Measurements from ENCODE around the gene LAS1L.
"Not testable (repeated sequence)": the region's sequence is repeated elsewhere in the genome, so short reads cannot be mapped to it uniquely, and the experiment has no call there.

LAS1L gene

DNA sequence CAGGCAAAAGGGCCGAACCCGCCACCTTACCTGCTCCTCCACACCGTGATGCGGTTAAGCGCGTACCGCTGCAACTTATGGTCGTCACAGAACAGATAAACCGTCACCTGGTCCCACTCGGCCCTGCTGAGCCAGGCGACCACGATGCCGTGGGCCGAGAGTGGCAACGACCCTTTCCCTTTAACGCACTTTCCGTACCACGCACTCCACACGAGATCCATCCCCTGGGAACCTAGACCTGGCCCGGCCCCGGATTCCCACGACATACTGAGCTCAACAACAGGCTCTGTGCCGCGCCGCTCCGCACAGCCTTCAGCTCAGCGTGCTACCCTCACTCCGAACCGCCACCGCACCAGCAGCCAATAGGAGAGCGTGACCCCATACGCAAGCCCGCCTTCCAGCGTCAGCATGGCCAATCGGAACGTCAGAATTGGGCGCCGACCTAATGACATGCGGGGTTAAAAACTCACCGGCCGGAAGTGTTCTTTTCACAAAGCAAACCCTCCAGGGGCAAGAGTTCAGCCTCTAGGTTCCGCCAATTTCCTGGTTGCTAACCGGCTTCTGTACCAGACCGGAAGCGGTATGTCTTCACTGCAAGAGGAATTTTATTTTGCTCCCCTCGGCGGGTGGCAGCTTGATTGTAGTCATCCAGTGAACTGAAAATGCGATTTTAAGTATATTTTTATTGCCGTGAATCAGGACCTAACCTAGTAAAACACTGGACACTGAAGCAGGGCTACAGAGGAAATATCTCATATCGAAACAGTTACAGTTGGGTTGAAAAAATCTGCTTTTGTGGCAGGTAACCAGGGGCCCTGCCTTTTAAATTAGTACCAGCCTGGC, at the start of gene LAS1L:
Gene LAS1L, minus strand, starts transcription at position 338 of the 843 bp plus-strand sequence. Its CDS starts 72 bp downstream, at position 266.
- peak; percentile 78 to 92 (median 88) for DNase-seq

DNA sequence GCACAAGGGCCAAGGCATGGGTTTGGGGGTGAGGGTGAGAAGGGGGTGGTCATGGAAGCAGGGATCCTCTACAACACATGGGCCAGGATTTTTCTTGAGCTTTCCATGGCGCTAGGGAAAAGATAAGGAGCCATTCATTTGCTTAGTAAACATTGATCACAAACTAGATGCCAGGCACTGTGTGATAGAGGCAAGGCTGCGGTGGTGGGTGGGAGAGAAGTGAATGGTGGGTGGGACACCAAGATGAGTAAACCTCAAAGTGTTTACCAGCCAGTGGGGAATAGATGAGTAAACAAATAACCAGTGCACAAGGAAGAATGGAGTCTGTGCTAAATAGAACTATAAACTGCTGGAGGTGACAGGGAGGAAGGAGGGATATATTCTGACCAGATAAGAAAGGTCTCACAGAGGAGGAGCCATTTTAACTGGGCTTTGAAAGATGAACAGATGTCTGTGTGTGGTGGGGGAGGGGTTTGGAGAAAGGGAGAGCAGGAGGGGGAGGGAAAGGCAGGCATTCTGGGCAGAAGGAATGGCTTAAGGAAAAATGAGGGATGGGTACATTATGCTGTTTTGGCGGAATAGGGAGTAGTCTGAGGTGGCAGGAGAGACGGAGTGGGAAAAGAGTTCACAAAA, 48.0 kb upstream of the LAS1L start:
- no peak for DNase-seq

DNA sequence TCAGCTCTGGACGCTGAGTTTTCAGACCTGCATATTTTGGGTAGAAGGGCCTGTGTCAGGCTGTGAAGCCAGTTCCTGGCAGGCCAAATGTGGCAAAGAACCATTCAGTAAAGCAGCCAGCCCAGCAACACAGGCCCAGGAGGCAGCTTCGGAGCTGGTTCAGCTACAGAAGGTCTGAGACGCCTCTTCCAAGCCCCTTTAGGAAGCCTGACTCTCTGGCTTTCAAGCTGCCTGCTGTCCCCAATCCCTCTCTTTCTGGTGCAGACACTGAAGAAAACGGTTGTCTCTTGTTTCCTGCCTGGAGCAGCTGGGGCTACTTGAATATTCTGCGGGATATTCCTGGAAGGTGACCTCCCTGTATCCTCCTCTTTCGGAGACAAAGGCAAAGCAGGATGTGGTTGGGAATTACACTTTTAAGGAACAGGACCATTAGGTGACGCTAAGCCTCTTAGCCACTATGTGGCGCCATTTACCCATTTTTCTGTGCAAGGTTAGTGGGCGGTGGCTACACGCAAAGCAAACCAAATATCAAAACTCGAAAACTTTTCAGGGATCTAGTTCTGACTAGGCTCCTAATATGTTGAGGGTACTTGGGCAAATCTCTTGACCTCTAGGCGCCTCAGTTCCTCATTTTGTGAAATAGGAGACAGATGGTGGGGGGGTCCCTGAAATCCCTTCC, 47.2 kb upstream of the LAS1L start:
- peak; percentile 15 to 75 (median 41) for DNase-seq

DNA sequence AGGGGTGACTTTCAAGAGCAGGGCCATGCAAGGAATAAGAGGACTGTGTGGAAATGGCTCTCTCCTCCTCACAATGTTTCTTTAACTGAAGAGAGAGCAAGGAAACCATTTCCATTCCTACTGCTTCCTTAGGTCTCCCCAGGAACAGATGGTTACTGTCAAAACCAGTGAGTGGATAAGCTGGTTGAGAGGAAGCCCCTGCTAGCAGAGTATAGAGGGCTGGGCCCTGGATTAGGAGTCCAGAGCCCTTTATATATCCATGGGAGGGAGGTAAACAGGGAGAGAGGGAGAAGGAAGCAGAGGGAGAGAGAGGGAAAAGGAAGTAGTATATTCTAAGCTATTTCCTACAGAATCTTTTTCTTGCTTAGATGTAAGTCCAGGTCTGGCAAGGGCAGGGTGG, 43.8 kb upstream of the LAS1L start:
- no peak for DNase-seq

DNA sequence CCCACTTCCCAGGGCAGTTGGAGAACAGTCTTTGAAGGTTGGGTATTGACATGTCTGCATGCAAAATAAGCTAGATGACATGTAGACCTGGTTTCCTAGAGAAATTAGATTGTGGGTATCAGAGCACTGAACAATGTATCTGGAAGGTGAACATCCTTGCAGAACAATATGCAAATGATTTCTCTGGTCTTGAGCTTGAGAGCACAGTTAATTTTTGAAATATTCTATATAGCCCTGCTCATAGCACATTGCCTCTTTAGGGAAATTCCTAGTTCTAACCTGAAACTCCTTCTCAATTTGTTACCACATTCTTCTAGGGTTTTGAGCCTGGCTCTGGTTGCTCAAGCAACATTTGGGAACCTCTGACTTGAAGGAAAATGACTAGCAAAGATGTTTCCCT, 41.6 kb upstream of the LAS1L start:
- DNase-seq: no peak

DNA sequence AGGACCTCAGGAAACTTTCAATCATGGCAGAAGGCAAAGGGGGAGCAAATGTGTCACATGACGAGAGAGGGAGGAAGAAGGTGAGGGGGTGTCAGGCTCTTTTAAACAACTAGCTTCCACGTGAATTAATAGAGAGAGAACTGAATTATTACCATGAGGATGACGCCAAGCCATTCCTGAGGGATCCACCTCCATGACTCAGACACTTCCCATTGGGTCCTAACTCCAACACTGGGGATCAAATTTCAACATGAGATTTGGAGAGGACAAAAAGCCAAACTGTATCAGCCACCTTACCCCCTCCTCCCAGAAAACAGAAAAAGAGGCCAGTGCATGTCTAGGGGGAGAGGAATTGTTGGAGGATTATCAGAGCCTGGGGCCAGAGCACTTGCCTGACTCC, 40.4 kb upstream of the LAS1L start:
- DNase-seq: no peak

DNA sequence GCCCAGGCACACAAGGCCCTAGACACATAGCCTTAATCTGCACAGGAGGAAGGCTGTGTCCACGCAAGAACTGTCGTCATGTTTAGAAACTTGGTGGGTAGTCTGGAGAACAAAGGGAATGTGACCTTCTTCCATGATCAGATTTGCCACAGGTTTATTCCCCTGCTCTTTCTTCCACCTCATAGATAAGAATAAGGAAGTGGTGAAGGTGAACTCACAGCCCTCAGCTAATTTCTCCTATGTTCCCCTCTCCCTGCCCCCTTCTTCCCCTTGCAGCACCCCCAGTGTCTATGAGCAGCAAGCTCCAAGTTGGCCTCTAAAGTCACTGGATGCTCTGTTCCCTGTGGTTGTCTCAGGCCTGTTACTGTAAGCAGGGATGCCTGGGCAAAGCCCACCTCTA, 39.8 kb upstream of the LAS1L start:
- no peak for DNase-seq

DNA sequence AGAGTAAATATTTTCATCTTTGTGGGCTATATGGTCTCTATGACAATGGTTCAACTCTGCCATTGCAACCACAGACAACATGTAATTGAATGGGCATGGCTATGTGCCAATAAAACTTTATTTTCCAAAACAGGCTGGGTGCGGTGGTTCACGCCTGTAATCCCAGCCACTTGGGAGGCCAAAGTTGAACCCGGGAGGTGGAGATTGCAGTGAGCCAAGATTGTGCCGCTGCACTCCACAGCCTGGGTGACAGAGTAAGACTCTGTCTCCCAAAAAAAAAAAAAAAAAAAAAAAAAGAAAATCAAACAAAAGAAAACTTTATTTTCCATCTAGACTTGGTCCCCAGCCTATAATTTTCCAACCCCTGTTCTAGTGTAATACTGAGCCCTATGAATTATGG, 38.4 kb upstream of the LAS1L start:
- no peak for DNase-seq

DNA sequence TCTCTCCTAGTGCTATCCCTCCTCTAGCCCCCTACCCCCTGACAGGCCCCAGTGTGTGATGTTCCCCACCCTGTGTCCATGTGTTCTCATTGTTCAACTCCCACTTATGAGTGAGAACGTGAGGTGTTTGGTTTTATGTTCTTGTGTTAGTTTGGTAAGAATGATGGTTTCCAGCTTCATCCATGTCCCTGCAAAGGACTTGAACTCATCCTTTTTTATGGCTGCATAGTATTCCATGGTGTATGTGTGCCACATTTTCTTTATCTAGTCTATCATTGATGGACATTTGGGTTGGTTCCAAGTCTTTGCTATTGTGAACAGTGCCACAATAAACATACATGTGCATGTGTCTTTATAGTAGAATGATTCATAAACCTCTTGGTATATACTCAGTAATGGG, 28.3 kb upstream of the LAS1L start:
- not testable (repeated sequence) for DNase-seq

DNA sequence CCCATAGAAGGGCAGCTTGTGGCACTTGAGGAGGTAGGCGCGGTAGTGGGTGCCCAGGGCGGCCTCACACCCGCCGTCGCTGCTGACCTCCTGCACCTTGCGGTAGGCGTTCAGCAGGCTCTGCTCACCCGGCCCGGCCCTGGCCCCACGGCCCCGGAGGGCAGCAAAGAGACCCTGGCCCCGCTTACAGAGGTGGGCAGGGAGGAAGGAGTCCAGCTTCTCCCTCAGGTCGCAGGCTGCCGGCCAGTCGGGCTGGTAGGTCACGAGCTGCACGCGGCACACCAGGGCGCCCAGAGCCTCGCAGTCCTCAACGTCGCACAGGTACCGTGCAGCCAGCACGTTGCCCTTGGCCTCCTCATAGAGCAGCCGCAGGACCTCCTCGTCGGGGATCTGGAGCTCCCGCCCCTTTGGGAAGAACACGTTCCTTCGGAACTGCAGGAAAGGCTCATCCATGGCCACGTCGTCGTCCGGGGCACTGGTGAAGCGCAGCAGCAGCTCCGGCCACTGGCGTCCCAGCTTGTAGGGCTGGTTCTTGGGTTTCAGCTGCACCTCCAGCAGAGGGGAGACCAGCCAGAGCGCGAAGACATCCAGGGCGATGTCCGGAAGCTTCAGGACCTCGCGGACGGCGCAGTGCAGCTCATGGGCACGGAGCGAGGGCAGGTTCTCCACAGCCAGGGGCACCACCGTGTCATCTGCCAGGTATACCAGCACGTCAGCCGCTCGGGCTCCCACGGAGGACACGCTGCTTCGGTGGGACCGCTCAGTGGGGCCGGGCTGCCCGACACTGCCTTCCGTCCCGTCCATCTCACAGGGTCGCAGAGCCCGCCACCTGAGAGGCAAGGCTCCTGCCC, 17.1 kb upstream of the LAS1L start:
- DNase-seq: no peak

DNA sequence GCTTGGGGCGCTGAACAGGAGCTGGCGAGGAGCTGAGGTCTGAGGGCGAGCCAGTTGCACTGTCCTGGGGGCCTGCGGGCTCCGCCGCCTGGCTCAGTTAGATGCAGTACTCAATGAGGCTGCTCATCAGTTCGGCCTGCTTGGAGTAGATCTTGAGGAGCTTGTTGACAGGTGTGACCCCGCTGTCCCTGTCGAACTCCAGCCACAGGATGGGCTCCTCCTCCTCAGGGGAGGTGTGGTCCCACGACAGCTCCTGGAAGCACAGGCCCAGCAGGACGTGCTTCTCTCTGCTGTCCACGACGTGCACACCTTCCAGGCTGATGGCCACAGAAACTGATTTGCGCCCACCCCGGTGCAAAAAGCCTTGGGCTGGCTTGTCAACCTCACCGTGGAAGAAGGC, 16.5 kb upstream of the LAS1L start:
- DNase-seq: no peak

DNA sequence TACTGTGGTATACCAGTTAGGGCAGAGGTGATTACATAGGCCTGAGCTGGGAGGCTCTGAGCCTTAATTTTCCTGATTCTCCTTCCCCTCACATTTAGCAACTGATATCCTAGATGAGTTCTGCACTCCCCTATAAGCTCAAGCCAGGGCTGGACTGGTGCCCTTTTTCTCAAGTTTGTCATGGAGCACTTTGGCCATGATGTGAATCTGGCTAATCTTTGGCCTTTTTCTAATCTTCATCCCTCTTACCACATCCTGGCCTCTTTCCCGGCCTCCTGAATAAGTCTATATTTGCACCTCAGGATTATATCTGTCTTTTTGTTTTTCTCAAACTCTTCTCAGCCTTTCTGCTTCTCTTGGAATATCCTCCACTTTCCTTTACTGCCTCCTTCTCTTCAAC, 10.9 kb upstream of the LAS1L start:
- DNase-seq: no peak

DNA sequence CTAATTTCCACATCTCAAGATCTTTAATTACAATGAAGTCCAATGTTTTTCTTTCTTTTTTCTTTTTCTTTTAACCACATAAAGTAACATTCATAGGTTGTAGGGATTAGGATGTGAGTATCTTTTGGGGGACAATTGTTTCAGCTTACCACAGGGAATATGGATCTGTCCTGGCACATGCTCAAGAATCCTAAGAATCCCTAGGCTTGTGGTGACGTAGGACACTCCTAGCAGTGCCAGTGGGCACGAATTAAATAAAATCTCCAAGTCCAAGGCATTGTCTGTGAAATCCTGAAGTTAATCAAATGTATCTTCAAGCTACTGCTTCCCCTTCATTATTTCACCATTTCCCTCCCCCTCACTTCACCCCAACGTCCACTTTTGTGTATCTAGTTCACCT, 2.6 kb upstream of the LAS1L start:
- DNase-seq: no peak

DNA sequence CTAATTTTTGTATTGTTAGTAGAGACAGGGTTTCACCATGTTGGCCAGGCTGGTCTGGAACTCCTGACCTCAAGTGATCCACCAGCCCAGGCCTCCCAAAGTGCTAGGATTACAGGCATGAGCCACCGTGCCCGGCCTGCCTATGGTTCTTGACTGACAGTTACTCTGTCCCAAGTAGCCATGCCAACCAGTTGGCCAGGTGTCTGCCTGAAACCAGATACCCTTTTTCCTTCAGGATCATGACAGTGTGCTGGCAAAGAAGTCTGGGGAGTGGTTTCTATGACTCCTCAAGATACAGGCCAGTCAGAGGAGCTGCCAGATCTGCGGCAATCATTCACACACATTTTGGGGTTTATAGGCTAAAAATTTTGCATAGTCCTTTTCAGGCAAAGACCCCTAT, 1.7 kb upstream of the LAS1L start:
- no peak for DNase-seq

DNA sequence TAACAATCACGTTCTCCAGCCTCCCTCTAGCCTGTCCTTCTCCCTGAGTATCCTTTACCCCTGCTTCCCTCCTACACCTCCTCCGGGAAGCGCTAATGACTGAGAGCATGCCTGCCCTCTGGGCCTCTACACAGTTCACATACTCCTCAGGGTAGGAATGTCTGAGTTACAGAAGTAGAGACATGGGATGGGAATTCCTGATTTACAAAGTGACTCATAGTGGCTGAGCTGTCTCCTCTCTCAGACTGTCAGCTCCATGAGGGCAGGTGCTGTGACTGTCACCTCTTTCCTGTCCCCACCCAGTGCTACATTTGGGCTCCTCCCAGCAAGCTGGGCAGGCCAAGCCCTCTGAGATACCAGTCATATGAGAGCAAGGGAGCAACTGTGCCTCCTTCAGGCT, 2.6 kb downstream of the LAS1L start:
- DNase-seq: no peak

DNA sequence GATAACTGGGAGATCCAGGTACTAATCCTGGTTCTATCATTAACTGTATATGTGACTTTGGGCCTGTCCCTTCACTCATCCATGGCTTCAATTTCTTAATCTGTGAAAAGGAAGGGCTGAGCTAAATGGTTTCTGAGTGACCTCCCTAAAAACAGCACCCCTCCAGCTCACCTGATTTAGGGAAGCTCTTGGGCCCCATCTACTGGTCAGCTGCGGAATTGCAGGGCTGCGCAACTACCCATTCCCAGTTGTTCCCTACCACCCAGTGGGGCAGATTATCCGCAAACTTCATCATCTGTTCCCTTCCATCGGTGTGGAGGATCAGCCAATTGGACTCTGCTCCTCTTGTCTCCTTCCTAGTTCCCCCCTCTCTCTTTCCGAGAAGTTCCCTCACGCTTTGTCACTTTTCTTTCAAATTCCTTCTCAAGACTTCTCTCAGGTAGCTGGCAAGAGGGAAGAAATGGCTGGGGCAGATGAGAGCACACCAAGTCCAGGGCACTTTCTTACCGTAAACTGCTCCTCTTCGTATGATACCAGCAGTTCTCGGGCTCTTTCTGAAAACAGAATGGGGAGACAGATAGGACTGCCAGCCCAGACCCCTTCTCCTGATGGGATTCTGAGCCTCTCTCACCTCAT, 5.8 kb downstream of the LAS1L start:
- DNase-seq: peak in 5 of 6 experiments; percentile 12 to 69 (median 48)

DNA sequence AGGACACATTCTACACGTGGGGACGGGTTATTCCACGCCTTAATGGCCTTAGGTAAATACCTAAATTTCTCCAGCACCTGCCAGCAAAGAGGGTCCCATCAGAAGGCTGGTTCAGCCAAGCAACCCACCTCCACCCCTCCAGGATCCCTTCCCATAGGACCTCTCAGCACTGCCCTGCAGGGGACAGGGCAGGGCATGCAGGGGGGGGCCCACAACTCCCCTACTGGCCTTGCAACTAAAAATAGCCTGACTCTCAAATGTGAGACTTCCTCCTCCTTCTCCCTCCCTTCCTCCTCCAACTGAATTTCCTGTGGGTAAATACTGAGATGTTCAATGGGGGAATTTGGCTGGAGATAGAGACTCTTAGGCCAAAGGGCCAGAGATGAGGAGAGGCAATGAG, 6.3 kb downstream of the LAS1L start:
- no peak for DNase-seq

DNA sequence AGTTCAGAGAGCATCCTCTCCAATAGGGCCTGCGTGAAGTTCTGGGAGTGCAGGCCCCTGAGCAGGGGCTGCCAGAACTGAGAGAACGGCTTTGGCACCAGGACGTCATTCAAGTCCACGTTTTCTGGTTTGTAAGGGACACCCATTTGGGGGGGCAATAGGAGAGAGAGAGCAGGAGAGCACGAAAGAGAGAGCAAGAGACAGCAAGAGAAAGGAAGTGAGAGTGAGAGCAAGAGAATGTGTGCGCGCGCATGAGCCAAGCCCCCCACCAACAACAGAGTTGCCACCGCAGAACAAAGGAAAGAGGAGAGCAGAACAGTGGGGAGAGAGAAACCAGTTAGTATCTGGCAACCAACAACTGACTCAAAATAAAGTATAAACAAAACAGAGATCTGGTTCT, 10.4 kb downstream of the LAS1L start:
- no peak for DNase-seq

DNA sequence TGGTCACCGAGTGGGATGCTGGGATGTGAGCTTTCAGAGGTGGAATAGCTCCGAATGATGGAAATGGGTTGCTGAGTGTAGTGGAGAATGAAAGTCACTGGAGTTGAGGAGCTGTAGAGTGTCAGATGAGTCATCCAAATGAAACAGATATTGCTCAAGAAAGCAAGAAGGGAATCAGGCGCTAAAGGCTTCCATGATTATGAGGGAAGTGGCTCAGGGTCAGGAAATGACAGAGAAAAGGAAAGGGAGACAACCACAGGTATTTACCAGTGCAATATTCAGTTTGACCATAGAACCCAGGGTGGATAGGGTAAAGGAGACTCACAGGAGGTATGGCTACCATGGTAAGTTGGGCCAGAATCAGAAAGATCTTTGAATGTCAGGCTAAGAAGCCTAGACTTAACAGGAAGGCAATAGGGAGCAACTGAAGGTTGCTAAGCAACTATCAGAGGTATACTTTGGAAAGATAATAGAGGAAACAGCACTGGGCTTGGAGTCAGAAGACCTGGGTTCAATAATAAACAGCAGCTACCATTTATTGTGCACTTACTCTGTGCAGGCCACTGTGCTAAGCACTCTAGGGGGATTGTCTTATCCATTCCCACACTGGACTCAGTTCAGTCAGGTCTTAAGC, 11.7 kb downstream of the LAS1L start:
- DNase-seq: no peak

DNA sequence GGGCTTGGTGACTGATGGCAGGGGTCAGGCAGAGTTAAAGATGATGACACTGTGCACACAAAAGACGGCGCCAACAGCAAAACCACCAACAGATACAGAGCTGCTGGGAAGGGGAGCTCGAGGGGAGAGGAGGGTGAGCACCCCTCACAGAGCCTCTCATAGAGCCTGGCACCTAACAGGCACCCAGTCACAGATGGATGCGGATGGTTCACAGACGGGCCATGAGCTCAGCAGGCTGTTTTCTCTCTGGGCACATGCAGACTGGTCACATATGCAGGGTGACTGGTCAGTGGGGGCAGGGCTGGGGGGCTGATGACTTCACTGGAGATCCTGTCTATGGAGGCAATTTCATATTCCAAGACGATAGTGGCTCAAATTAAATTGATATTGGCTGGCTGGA, 15.1 kb downstream of the LAS1L start:
- DNase-seq: not testable (repeated sequence)

DNA sequence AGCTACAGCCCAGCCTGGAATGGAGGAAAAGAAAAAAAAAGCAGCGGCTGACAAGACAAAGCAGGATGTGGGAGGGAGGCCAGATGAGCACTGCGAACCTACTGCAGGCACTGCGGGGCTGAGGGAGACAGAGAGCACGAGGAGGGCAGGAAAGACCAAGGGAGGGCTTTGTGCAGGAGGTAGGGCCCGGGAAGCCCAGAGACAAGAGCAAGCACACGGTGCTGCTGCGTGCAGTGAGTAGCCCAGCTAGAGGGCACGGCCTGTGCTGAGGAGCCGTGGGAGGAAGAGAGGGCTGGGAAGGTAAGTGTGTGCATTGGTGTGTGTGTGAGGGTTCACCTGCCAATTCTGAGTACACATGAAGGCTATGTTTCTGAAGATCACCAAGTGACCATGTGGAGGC, 15.6 kb downstream of the LAS1L start:
- not testable (repeated sequence) for DNase-seq

DNA sequence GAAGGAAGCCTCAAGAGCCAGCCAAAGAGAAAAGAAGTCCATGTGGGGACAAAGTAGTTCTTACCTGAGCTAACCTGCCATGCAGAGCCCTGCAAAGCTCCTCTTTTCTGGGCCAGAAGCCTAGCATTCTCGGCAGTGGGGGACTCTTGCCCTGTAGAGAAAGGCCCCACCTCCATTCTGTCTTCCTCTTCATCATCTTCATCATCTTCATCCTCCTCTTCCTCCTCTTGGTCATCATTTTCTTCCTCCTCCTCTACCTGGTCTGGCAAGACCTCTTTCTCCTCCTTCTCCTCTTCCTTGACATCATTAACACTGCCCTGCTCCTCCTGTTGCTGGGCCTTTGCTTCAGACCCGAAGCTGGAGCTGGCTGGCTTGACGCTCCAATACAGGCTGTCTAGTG, 16.7 kb downstream of the LAS1L start:
- no peak for DNase-seq
